Nephron (organoid): ENCODE data around the gene PLEKHM3.
A peak's percentile ranks its signal among the peaks of the same experiment; 100 is the strongest.

Source experiments
- H3K27ac Mint-ChIP-seq, 3 experiments: 2 replicates each; pipeline ENCODE4 v1.8.0; 2020; ENCODE audit warnings: mixed read lengths in 3 of 3, mild to moderate bottlenecking in 2 of 3, moderate library complexity in 1 of 3
- H3K27me3 Mint-ChIP-seq: 2 replicates; pipeline ENCODE4 v1.8.0; 2021; ENCODE audit warnings: low read depth, mild to moderate bottlenecking, moderate library complexity, mixed read lengths
- H3K36me3 Mint-ChIP-seq: 2 replicates; pipeline ENCODE4 v1.8.0; 2020; ENCODE audit warnings: low read depth, mixed read lengths
- H3K4me1 Mint-ChIP-seq: 2 replicates; pipeline ENCODE4 v1.8.0; 2020; ENCODE audit warnings: mixed read lengths
- H3K4me3 Mint-ChIP-seq, 3 experiments: 2 replicates each; pipeline ENCODE4 v1.8.0; 2020; ENCODE audit warnings: mild to moderate bottlenecking in 3 of 3, mixed read lengths in 3 of 3, moderate library complexity in 2 of 3
- H3K9me3 Mint-ChIP-seq: 2 replicates; pipeline ENCODE4 v1.8.0; 2020; ENCODE audit warnings: mixed read lengths
- TF ChIP-seq, protein P1 (sequence below), 3 experiments: fragments of 200-600 bp; sonication (generic); IDR thresholded peaks; one replicate each; pipeline ENCODE4 v1.5.0; 2021; ENCODE audit warnings: antibody characterized with exemption in 3 of 3; ENCODE audit not compliant: unreplicated experiment in 3 of 3

The PLEKHM3 gene

DNA sequence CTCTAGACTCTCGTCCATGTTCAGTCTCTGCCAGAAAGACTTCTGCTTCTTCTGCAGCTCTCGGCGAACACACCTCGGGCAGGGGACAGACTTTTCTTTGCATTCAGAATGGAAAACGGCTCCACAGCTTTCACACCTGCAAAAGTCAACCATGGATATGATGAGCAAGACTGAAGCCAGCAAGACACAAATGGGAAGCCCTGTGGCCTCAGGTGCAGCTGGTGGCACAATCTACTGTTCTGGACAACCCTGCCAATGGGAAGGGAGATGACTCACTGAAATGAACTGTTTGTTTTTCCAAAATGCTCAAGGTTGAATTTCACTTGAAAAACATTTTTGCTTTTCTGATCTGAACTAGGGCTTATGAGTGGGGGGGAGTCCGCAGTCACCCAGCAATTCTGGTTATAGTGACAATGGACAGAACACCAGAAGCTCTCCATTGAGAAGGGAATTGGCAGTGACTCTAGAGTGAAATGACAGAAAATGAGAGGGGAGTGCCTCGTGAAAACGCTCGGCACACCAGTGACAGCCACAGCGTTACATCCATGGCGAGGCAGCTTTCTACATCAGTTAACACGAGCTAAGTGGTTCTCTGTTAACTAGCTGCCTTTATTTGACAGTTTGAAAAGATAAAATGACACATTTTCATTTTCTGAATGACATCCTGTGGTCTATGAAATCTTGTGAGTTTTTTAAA is 196.8 kb downstream of the PLEKHM3 start:
- H3K4me3 Mint-ChIP-seq, result no peak overlapping the region
- H3K9me3 Mint-ChIP-seq, result no peaks in the 10 kb centered on the region
- TF ChIP-seq, protein P1, sequence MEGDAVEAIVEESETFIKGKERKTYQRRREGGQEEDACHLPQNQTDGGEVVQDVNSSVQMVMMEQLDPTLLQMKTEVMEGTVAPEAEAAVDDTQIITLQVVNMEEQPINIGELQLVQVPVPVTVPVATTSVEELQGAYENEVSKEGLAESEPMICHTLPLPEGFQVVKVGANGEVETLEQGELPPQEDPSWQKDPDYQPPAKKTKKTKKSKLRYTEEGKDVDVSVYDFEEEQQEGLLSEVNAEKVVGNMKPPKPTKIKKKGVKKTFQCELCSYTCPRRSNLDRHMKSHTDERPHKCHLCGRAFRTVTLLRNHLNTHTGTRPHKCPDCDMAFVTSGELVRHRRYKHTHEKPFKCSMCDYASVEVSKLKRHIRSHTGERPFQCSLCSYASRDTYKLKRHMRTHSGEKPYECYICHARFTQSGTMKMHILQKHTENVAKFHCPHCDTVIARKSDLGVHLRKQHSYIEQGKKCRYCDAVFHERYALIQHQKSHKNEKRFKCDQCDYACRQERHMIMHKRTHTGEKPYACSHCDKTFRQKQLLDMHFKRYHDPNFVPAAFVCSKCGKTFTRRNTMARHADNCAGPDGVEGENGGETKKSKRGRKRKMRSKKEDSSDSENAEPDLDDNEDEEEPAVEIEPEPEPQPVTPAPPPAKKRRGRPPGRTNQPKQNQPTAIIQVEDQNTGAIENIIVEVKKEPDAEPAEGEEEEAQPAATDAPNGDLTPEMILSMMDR (IDR thresholded peaks at IDR 0.05; ENCODE audit: unreplicated experiment in 3 of 3), result no peak
- H3K27ac Mint-ChIP-seq, result no peak overlapping the region
- H3K27me3 Mint-ChIP-seq, result no peaks in the 10 kb centered on the region
- peaks cover 26% of the 10 kb centered on the region for H3K36me3 Mint-ChIP-seq
- H3K4me1 Mint-ChIP-seq, result peaks cover 38% of the 10 kb centered on the region

DNA sequence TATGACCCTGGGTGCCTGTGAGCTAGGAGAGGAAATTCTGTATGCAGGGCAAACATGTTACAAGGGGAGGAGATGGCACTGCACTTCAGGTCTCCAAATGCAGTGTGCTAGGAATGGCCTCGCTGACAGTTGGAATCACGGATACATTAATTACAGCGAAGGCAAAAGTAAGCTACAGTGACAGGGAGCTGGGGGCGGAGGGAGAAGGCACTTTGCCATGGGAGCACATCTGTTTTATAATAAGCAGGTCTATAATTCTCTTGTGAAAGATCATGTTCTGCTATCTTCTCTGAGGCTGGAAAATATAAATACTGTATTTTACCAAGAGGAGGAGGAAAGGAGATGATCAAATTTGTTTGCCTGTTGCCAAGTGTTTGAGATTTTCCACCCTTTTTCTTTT is 199.3 kb downstream of the PLEKHM3 start:
- peak overlapping the region; percentile 46 to 63 (median 61) for H3K27ac Mint-ChIP-seq
- no peaks in the 10 kb centered on the region for H3K27me3 Mint-ChIP-seq
- peaks cover 38% of the 10 kb centered on the region for H3K4me1 Mint-ChIP-seq
- H3K36me3 Mint-ChIP-seq, result peaks cover 32% of the 10 kb centered on the region
- no peak overlapping the region for H3K4me3 Mint-ChIP-seq
- no peaks in the 10 kb centered on the region for H3K9me3 Mint-ChIP-seq
- TF ChIP-seq, protein P1 (IDR thresholded peaks at IDR 0.05; ENCODE audit: unreplicated experiment in 3 of 3), result no peak

DNA sequence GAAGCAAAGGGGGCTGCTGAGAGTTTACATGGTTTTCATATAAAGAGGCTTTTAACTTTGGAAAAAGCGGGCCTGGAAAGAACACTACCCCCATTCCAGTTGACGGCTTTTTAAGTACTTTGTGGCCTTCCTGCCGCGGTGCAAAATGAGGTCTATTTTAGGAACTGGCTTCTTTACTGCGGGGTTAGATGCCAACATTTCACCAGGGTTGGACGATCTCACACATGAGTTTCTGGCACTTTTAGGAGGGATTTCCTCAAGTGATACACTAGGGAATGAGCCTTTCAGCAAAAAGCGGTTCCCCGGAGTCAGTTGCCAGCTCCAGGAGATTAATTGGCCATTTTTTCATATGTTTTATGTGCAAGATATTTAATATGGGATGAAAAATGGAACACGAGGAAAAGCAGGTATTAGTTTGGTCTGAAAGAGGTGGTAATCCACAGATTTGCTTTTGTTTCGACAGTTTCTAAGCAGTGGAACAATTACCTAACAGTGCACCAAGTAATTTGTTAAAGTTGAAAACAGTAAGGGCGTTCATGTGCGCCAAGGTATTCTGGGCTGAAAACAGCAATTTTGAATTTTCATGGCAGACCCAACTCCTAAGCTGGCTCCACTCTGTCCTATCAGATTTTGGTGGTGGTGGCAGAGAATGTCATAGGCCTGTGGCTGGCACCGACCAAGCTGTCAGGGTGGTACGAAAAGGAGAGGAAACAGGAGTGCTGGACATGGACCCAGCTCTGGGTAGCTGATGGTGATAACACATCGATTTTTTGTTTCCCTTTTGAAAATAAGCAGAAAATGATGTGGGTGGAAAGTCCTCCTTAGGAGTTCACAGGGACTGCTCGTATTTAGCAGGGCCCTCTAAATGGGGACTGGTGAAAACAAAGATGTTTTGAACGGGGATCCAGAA is 200.0 kb downstream of the PLEKHM3 start:
- TF ChIP-seq, protein P1 (IDR thresholded peaks at IDR 0.05; ENCODE audit: unreplicated experiment in 3 of 3), result no peak
- peak overlapping the region; percentile 46 to 63 (median 61) for H3K27ac Mint-ChIP-seq
- H3K4me1 Mint-ChIP-seq, result peaks cover 38% of the 10 kb centered on the region
- H3K27me3 Mint-ChIP-seq, result no peaks in the 10 kb centered on the region
- no peak overlapping the region for H3K4me3 Mint-ChIP-seq
- no peaks in the 10 kb centered on the region for H3K9me3 Mint-ChIP-seq
- peaks cover 32% of the 10 kb centered on the region for H3K36me3 Mint-ChIP-seq

DNA sequence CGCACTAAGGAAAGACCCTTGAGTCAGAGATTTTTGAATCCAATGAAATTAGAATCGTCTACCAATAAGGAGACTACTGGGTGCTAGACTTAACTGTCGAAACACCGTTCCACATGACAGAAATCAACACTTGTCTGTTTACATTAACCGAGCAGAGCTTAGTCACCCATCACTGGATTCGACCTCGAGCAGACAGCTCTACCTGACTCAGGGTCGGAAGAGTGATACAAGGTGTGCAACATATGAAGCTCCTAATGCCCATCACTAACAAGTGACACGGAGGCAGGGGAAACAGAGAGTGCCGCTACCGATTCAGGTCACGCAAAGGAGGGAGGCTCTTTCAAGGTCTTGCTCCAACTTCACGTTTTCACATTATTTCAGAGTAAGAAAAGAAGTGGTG is 201.5 kb downstream of the PLEKHM3 start:
- TF ChIP-seq, protein P1 (IDR thresholded peaks at IDR 0.05; ENCODE audit: unreplicated experiment in 3 of 3), result no peak
- Mint-ChIP-seq H3K4me1 (peaks cover 48% of the 10 kb centered on the region), H3K4me3 (no peak overlapping the region), H3K27me3 (no peaks in the 10 kb centered on the region), H3K27ac (peak overlapping the region in 2 of 3 experiments; percentile 46 to 61), H3K36me3 (peaks cover 30% of the 10 kb centered on the region), H3K9me3 (no peaks in the 10 kb centered on the region)

DNA sequence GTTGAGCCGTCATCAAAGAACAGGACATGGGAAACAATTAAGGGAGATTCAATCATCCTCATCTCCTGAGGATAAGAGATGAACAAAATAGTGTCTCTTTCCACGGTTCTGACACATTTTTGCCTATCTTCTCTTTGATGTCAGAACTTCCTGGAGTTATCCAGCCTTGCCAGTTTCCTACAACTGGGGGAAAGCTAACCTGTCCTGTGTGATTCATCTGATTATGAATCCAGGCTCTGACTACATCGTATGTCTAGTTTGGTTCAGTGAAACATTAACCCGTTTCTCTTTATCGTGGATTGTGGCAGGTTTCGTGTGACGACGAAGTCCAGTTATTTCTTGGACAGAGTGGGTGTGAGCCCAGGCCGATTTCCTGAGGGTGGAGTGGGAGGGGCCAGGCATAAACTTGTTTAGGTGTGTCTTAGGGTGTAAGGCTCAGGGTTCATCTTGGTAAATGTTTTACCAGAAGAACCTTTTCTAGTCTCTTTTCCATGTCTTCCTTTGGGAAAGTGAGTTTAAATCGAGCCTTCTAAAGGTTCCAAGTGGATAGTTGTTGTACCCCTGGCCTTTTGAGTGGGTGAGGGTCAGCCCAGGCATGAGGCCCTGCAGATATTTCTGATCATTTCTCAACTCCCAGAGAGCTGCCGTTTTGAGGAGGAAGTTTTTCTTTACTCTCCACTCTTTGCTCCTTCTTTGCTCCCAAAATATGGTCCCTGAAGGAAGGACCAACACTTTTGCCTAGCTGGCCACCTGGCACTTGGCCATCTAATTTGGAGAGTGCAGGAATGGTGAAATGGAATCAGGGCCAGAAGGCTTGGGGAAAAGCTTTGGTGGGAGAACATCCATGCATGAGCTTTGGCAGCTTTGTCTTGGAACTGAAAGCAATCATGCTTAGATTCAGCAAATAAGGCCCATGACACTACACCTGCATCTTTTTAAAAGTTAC is 205.2 kb downstream of the PLEKHM3 start:
- Mint-ChIP-seq H3K4me1 (peaks cover 33% of the 10 kb centered on the region), H3K9me3 (no peaks in the 10 kb centered on the region), H3K27ac (peak overlapping the region; percentile 36 to 93 (median 81)), H3K4me3 (no peak overlapping the region), H3K27me3 (no peaks in the 10 kb centered on the region), H3K36me3 (peaks cover 10% of the 10 kb centered on the region)
- TF ChIP-seq, protein P1 (IDR thresholded peaks at IDR 0.05; ENCODE audit: unreplicated experiment in 3 of 3), result no peak
